Panc1 (cell line): ENCODE results near the gene RHOH. TPM values are rescaled to one million over a fixed set of nuclear protein-coding genes. Genes with fewer than 3 reads are reported as not detected.
A peak's percentile ranks its signal among the peaks of the same experiment; 100 is the strongest.

Source experiments
- ATAC-seq: fragments of 200-7000 bp; cut with Tn5 transposase; 2 replicates; pipeline ENCODE4 v1.9.1; 2020; ENCODE audit warnings: mild to moderate bottlenecking, moderate library complexity
- BruUV-seq: library from RNA; stranded (reverse); fragments of 400-500 nt; replicated peaks from 2 replicates; lab custom pipeline; 2021; lab: Mats Ljungman, UMichigan
- CTCF ChIA-PET: fragments of 300-600 bp; sonication (Branson Sonifier 250); formaldehyde crosslinking; loops from one replicate; lab custom pipeline; 2022; ENCODE audit warnings: antibody characterized with exemption; lab: Charles Lee
- POLR2A ChIA-PET: fragments of 300-600 bp; sonication (Branson Sonifier 250); formaldehyde crosslinking; loops from one replicate; lab custom pipeline; 2022; ENCODE audit warnings: antibody characterized with exemption; lab: Charles Lee
- DNase-seq: peaks from one replicate; pipeline ENCODE4 v3.0.0-alpha.2; 2010; ENCODE audit warnings: low read depth, low spot score
- H3K27ac ChIP-seq: 2 replicates; pipeline ENCODE4 v1.5.1; 2011; ENCODE audit warnings: mild to moderate bottlenecking, low read length, inconsistent platforms
- H3K27me3 ChIP-seq: fragments of 200-500 bp; sonication (Bioruptor generic); 2 replicates; pipeline ENCODE4 v1.6.0; 2014; ENCODE audit warnings: low read length, inconsistent platforms; ENCODE audit not compliant: control insufficient read depth, insufficient read depth
- H3K36me3 ChIP-seq: fragments of 200-500 bp; sonication (Bioruptor generic); 2 replicates; pipeline ENCODE4 v1.5.1; 2014; ENCODE audit warnings: inconsistent platforms, mild to moderate bottlenecking, low read length, moderate library complexity; ENCODE audit not compliant: control insufficient read depth, insufficient read depth
- H3K4me1 ChIP-seq: 2 replicates; pipeline ENCODE4 v1.5.1; 2011; ENCODE audit warnings: inconsistent platforms, mild to moderate bottlenecking, low read length, moderate library complexity; ENCODE audit not compliant: control insufficient read depth, insufficient read depth
- H3K4me3 ChIP-seq, 2 experiments: 2 replicates each; pipeline ENCODE4 v1.5.1; 2011 to 2012; ENCODE audit warnings: low read depth in 2 of 2, low read length in 2 of 2, mild to moderate bottlenecking in 2 of 2, inconsistent platforms in 1 of 2, moderate library complexity in 1 of 2
- H3K9me3 ChIP-seq: fragments of 200-500 bp; sonication (Bioruptor generic); 2 replicates; pipeline ENCODE4 v1.5.1; 2014; ENCODE audit warnings: low read depth, mild to moderate bottlenecking, inconsistent platforms, low read length, moderate library complexity; ENCODE audit not compliant: control insufficient read depth, insufficient read depth
- POLR2AphosphoS5 ChIP-seq: IDR thresholded peaks from 2 replicates; pipeline ENCODE4 v1.6.1; 2012; ENCODE audit warnings: mild to moderate bottlenecking, low read depth, low read length, moderate library complexity
- SIN3A ChIP-seq: IDR thresholded peaks from 2 replicates; pipeline ENCODE4 v1.6.1; 2012; ENCODE audit warnings: low read depth, mild to moderate bottlenecking, low read length, moderate library complexity, borderline replicate concordance; ENCODE audit not compliant: insufficient read depth
- TCF7L2 ChIP-seq: IDR thresholded peaks from 2 replicates; pipeline ENCODE4 v1.6.1; 2011; ENCODE audit warnings: mild to moderate bottlenecking, low read depth, low read length, inconsistent platforms
- in situ Hi-C: cut with HindIII; loops from 2 replicates; pipeline ENCODE4 v1.10.0; 2016; ENCODE audit warnings: low sequenced_read_pairs, low pct_unique_long_range_greater_than_20kb
- intact Hi-C: fragments of 100-400 bp; cut with micrococcal nuclease; formaldehyde crosslinking; loops from one replicate; pipeline ENCODE4 v1.10.0; 2022; ENCODE audit not compliant: unreplicated experiment
- total RNA-seq: library from RNA; stranded (reverse); gene quantifications from one replicate; pipeline ENCODE4 v1.2.1, GENCODE V29; 2021; ENCODE audit not compliant: unreplicated experiment
- TF ChIP-seq, protein P1 (sequence below), 2 experiments: IDR thresholded peaks; 2 replicates each; pipeline ENCODE4 v1.6.1; 2011 to 2012; ENCODE audit warnings: low read depth in 2 of 2, control low read depth in 1 of 2, low read length in 1 of 2, mild to moderate bottlenecking in 1 of 2, moderate library complexity in 1 of 2; ENCODE audit not compliant: insufficient read depth in 1 of 2
- TF ChIP-seq, protein P2 (sequence below): fragments of 450-650 bp; IDR thresholded peaks from 2 replicates; pipeline ENCODE4 v1.5.1; 2017; ENCODE audit warnings: mild to moderate bottlenecking

Gene RHOH
- total RNA-seq, 1 experiment from 2014 or later, result 1.2 TPM

DNA sequence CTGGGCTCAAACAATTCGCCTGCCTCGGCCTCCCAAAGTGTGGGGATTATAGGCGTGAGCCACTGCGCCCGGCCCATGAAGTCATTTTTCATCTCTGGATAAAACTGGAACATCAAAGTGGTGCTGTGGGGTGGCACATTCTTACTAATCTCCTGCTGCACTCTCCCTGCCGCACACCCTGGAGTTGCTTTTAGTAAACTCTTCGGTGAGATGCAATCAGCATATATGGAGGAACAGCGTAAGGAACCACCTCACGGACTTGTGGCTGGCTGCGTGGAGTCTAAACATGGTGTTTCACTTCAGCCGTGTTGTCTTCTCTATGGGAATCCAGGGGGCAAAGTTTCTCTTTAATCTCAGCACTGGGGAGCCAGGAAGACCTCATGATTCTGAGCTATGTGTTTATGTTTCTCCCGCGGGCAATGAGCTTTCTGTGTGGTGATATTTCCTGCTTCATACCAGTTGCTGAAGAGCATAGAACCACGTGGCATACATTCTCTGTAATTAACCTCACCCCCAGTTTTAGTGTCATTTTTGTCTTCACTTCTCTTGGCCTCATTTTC lies 2.1 kb upstream of the RHOH start:
- no peaks in the 10 kb centered on the region for H3K9me3 ChIP-seq
- H3K4me1 ChIP-seq, result peaks cover 39% of the 10 kb centered on the region
- ATAC-seq (no peak), DNase-seq (no peak)
- H3K27me3 ChIP-seq, result no peaks in the 10 kb centered on the region
- TF ChIP-seq, protein P1, sequence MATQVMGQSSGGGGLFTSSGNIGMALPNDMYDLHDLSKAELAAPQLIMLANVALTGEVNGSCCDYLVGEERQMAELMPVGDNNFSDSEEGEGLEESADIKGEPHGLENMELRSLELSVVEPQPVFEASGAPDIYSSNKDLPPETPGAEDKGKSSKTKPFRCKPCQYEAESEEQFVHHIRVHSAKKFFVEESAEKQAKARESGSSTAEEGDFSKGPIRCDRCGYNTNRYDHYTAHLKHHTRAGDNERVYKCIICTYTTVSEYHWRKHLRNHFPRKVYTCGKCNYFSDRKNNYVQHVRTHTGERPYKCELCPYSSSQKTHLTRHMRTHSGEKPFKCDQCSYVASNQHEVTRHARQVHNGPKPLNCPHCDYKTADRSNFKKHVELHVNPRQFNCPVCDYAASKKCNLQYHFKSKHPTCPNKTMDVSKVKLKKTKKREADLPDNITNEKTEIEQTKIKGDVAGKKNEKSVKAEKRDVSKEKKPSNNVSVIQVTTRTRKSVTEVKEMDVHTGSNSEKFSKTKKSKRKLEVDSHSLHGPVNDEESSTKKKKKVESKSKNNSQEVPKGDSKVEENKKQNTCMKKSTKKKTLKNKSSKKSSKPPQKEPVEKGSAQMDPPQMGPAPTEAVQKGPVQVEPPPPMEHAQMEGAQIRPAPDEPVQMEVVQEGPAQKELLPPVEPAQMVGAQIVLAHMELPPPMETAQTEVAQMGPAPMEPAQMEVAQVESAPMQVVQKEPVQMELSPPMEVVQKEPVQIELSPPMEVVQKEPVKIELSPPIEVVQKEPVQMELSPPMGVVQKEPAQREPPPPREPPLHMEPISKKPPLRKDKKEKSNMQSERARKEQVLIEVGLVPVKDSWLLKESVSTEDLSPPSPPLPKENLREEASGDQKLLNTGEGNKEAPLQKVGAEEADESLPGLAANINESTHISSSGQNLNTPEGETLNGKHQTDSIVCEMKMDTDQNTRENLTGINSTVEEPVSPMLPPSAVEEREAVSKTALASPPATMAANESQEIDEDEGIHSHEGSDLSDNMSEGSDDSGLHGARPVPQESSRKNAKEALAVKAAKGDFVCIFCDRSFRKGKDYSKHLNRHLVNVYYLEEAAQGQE (IDR thresholded peaks at IDR 0.05; ENCODE audit: insufficient read depth in 1 of 2, low read depth in 2 of 2, low read length in 1 of 2), result no peak
- TF ChIP-seq SIN3A (no peak), POLR2AphosphoS5 (no peak), TCF7L2 (no peak)
- TF ChIP-seq, protein P2, sequence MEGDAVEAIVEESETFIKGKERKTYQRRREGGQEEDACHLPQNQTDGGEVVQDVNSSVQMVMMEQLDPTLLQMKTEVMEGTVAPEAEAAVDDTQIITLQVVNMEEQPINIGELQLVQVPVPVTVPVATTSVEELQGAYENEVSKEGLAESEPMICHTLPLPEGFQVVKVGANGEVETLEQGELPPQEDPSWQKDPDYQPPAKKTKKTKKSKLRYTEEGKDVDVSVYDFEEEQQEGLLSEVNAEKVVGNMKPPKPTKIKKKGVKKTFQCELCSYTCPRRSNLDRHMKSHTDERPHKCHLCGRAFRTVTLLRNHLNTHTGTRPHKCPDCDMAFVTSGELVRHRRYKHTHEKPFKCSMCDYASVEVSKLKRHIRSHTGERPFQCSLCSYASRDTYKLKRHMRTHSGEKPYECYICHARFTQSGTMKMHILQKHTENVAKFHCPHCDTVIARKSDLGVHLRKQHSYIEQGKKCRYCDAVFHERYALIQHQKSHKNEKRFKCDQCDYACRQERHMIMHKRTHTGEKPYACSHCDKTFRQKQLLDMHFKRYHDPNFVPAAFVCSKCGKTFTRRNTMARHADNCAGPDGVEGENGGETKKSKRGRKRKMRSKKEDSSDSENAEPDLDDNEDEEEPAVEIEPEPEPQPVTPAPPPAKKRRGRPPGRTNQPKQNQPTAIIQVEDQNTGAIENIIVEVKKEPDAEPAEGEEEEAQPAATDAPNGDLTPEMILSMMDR, result no peak
- in situ Hi-C loops (no loop called here), intact Hi-C loops (no loop called here)
- H3K36me3 ChIP-seq, result no peaks in the 10 kb centered on the region
- no peak overlapping the region for H3K4me3 ChIP-seq
- ChIA-PET POLR2A (no interaction called here), CTCF (interaction anchor here (0.7 kb wide), 1 partner anchor 473 kb away, joined by 3 read pairs; no protein-coding TSS in a partner anchor)
- no TSS peak for BruUV-seq
- peak overlapping the region; percentile 70 for H3K27ac ChIP-seq

- BruUV-seq, result no TSS peak
- CTCF ChIA-PET, result interaction anchor here (0.6 to 0.7 kb wide), 3 partner anchors 124 to 473 kb away, joined by 3 to 7 read pairs (median 5); no protein-coding TSS in a partner anchor
- no peaks in the 10 kb centered on the region for H3K27me3 ChIP-seq
- POLR2A ChIA-PET, result interaction anchor here (0.6 kb wide), 2 partner anchors 43 to 112 kb away, joined by 5 read pairs; no protein-coding TSS in a partner anchor
- in situ Hi-C loops, result no loop called here
- no peak overlapping the region for H3K4me3 ChIP-seq
- no peak for DNase-seq
- no peak for ATAC-seq
- H3K27ac ChIP-seq, result peak overlapping the region; percentile 70
- no peaks in the 10 kb centered on the region for H3K36me3 ChIP-seq
- H3K4me1 ChIP-seq, result peaks cover 35% of the 10 kb centered on the region
- no peaks in the 10 kb centered on the region for H3K9me3 ChIP-seq
- TF ChIP-seq, protein P2, result no peak
- TF ChIP-seq TCF7L2, result no peak
- TF ChIP-seq POLR2AphosphoS5, result no peak
- TF ChIP-seq, protein P1 (IDR thresholded peaks at IDR 0.05; ENCODE audit: insufficient read depth in 1 of 2, low read depth in 2 of 2, low read length in 1 of 2), result no peak
- TF ChIP-seq SIN3A, result no peak
- intact Hi-C loops, result no loop called here
Measured at GRCh38 chr4:40195182-40196177, 1.4 kb upstream of the RHOH start.
